ENCODE measurements around the gene RAB6B.

RAB6B gene

DNA sequence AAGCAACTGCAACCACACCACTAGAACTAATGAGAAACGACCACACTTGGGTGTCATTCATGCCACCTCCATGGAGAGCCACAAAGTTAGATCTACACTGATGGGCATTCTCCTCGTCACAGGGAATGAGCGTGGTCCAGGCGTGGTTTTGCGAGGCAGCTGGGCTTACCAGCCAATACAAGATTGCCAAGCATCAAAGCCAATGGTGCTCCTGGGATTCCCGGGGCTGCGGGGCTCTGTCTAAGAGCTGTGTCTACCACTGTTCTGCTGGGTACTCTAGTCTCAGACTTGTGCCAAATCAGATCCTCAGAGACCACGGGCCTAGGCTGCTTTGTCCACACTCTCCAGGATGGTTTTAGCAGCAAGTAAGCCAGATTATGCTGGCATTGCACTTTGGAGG lies 43.8 kb downstream of the RAB6B start:
- no peak for TF ChIP-seq CTCF (IDR thresholded peaks at IDR 0.05; ENCODE audit: low read depth, low read length)
- DNase-seq (ENCODE audit: extremely low read depth, low read depth) = no peak

- DNase-seq (ENCODE audit: extremely low read depth, low read depth) = no peak
- no peak for TF ChIP-seq CTCF (IDR thresholded peaks at IDR 0.05; ENCODE audit: low read depth, low read length)
These were observed 44.3 kb downstream of the RAB6B start for GRCh38 chr3:133851266-133851906.

- TF ChIP-seq CTCF (IDR thresholded peaks at IDR 0.05; ENCODE audit: low read depth, low read length) = no peak
- no peak for DNase-seq (ENCODE audit: extremely low read depth, low read depth)
These were observed 45.6 kb downstream of the RAB6B start for GRCh38 chr3:133850034-133850433.

DNA sequence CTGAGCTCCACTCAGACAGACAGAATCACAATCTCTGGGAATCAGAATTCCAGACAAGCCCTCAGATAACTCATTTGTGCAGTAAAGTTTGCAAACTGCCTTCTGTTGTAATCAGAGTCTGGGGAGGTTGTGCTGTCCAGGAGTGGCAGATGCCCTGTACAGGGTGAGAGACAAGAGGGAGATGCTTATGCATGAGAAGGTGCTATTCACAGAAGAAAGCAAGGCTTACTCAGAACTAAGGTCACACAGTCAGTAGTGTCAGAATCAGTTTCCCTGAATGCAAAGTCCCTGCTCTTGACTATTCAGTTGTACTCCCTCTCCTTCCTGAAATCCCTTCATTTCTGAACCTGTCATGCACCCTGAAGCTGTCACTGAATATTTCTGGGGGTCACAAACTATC lies 46.3 kb downstream of the RAB6B start:
- TF ChIP-seq CTCF (IDR thresholded peaks at IDR 0.05; ENCODE audit: low read depth, low read length) = no peak
- DNase-seq (ENCODE audit: extremely low read depth, low read depth) = no peak

DNA sequence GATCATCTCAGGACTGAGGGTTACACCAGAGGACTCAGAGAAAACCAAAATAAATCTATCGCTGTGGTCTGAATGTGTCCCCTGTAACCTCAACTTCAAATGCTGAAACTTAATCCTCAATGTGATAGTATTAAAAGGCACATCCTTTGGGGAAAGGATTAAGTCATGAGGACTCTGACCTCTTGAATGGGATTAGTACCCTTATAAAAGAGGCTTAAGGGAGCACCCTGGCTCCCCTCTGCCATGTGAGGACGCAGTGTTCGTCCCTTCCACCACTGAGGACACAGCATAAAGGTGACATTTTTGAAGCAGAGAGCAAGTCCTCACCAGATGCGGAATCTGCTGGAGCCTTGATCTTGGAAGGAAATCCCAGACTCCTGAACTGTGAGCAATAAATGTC lies 50.6 kb downstream of the RAB6B start:
- no peak for TF ChIP-seq CTCF (IDR thresholded peaks at IDR 0.05; ENCODE audit: low read depth, low read length)
- DNase-seq (ENCODE audit: extremely low read depth, low read depth) = no peak

- DNase-seq (ENCODE audit: extremely low read depth, low read depth) = no peak
- TF ChIP-seq CTCF (IDR thresholded peaks at IDR 0.05; ENCODE audit: low read depth, low read length) = no peak
These were observed 52.0 kb downstream of the RAB6B start for GRCh38 chr3:133843634-133844033.

DNA sequence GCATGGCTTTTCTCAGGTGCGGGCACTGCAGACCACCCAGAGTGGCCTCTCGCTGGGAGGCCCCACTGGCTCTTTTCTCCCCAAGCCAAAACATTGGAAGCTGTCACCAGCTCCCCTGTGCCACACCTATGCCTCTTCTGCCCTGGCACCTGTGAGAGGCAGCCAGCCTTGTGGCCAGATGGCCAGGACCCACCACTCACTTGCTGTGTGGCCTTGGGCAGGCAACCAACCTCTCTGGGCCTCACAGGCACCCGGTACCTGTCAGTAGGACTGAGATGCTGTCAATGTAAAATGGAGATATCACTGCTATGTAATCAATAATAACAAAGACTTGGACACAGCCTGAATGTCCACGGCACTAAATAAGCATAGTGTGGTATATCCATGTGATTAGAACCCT lies 53.5 kb downstream of the RAB6B start:
- TF ChIP-seq CTCF (IDR thresholded peaks at IDR 0.05; ENCODE audit: low read depth, low read length) = no peak

More for the DNA sequence above, 53.5 kb downstream of the RAB6B start:
- no peak for DNase-seq (ENCODE audit: extremely low read depth, low read depth)
